ENCODE results near the gene TDO2.
"Not testable (repeated sequence)": the region's sequence is repeated elsewhere in the genome, so short reads cannot be mapped to it uniquely, and the experiment has no call there.

Gene TDO2

GRCh38 chr4:155908187-155909139 lies 5.0 kb downstream of the TDO2 start:
- ATAC-seq (no peak), DNase-seq (no peak)

- ATAC-seq = no peak
These were observed 6.2 kb downstream of the TDO2 start for GRCh38 chr4:155909615-155910226.

GRCh38 chr4:155911905-155912304 lies 8.4 kb downstream of the TDO2 start:
- ATAC-seq = no peak
- no peak for DNase-seq

More at GRCh38 chr4:155909615-155910226, 6.2 kb downstream of the TDO2 start:
- no peak for DNase-seq

GRCh38 chr4:155914782-155915181 lies 11.3 kb downstream of the TDO2 start:
- no peak for ATAC-seq
- DNase-seq = no peak

- no peak for ATAC-seq
- no peak for DNase-seq
These were observed 18.1 kb downstream of the TDO2 start for GRCh38 chr4:155921597-155921996.

- no peak for ATAC-seq
- no peak for DNase-seq
These were observed 21.1 kb downstream of the TDO2 start for GRCh38 chr4:155924637-155925036.

GRCh38 chr4:155929833-155930232 lies 26.3 kb downstream of the TDO2 start:
- ATAC-seq = no peak
- no peak for DNase-seq

- ATAC-seq = no peak
- DNase-seq = no peak
These were observed 26.8 kb downstream of the TDO2 start for GRCh38 chr4:155930330-155930729.

- DNase-seq (no peak), ATAC-seq (no peak)
These were observed 28.1 kb downstream of the TDO2 start for GRCh38 chr4:155931634-155932033.

GRCh38 chr4:155934634-155935033 lies 31.1 kb downstream of the TDO2 start:
- not testable (repeated sequence) for DNase-seq, ATAC-seq

GRCh38 chr4:155935389-155935986 lies 32.0 kb downstream of the TDO2 start:
- ATAC-seq (no peak), DNase-seq (no peak)

- ATAC-seq = no peak
- no peak for DNase-seq
These were observed 37.7 kb downstream of the TDO2 start for GRCh38 chr4:155941085-155941790.

- no peak for DNase-seq
- no peak for ATAC-seq
These were observed 38.3 kb downstream of the TDO2 start for GRCh38 chr4:155941820-155942219.

- no peak for DNase-seq
- ATAC-seq = no peak
These were observed 40.3 kb downstream of the TDO2 start for GRCh38 chr4:155943605-155944291.

- ATAC-seq (no peak), DNase-seq (no peak)
These were observed 41.0 kb downstream of the TDO2 start for GRCh38 chr4:155944516-155944915.

- DNase-seq = no peak
- ATAC-seq = no peak
These were observed 43.0 kb downstream of the TDO2 start for GRCh38 chr4:155946486-155946885.

GRCh38 chr4:155948541-155948940 lies 45.0 kb downstream of the TDO2 start:
- ATAC-seq (no peak), DNase-seq (no peak)

GRCh38 chr4:155950461-155950860 lies 47.0 kb downstream of the TDO2 start:
- ATAC-seq (no peak), DNase-seq (no peak)

GRCh38 chr4:155952501-155952901 lies 49.0 kb downstream of the TDO2 start:
- ATAC-seq = no peak
- DNase-seq = no peak

GRCh38 chr4:155953151-155954117 lies 49.9 kb downstream of the TDO2 start, which contains the start of gene CTSO:
Gene CTSO, minus strand, starts transcription at chr4:155953866. Its CDS starts 19 bp downstream, at chr4:155953847.
- ATAC-seq (peak; percentile 98), DNase-seq (peak; percentile 74)

Data from stimulated activated naive CD8-positive, alpha-beta T cell treated with anti-CD3 and anti-CD28 coated beads, Interleukin-15, Interleukin-2, amounts not matched to agents 100 U/mL and 50 U/mL, for 24 hours (primary cell).